Frontal cortex (tissue), 4 donors: ENCODE measurements around the gene IL1RL2. TPM values are rescaled to one million over a fixed set of nuclear protein-coding genes. Genes with fewer than 3 reads are reported as not detected.

ENCODE experiments used
- DNase-seq, 2 donors: peaks; one replicate each; pipeline ENCODE4 v3.0.0; 2012; ENCODE audit warnings: low spot score in 2 of 2
- FAIRE-seq: peaks from 2 replicates; lab custom pipeline; 2012; peaks lifted over from hg19 to GRCh38; lab: Jason Lieb, UNC
- total RNA-seq: library from RNA; depleted of rRNA; stranded (reverse); fragments of >200 nt; gene quantifications from one replicate; pipeline ENCODE4 v1.2.3, GENCODE V29; 2014
- donor health status: control.
- donor health status: control.
- donor health status: control.

IL1RL2 gene
- total RNA-seq, 1 donor from 2014 or later, result 0.82 TPM

GRCh38 chr2:102155703-102156515 lies 30.9 kb upstream of the IL1RL2 start:
- DNase-seq, result no peak
- FAIRE-seq, result no peak

GRCh38 chr2:102158011-102158755 lies 28.6 kb upstream of the IL1RL2 start:
- DNase-seq (no peak), FAIRE-seq (no peak)

GRCh38 chr2:102159295-102159694 lies 27.5 kb upstream of the IL1RL2 start:
- no peak for DNase-seq
- FAIRE-seq, result no peak

- DNase-seq (no peak), FAIRE-seq (no peak)
Observed at GRCh38 chr2:102166189-102166845, 20.5 kb upstream of the IL1RL2 start.

- DNase-seq (no peak), FAIRE-seq (no peak)
Observed at GRCh38 chr2:102168026-102168771, 18.6 kb upstream of the IL1RL2 start.

GRCh38 chr2:102171946-102172345 lies 14.9 kb upstream of the IL1RL2 start:
- FAIRE-seq (no peak), DNase-seq (no peak)

- FAIRE-seq, result no peak
- DNase-seq, result no peak
Observed at GRCh38 chr2:102172745-102173144, 14.1 kb upstream of the IL1RL2 start.

GRCh38 chr2:102176172-102176571 lies 10.7 kb upstream of the IL1RL2 start:
- FAIRE-seq, result no peak
- no peak for DNase-seq

- no peak for FAIRE-seq
- DNase-seq, result no peak
Observed at GRCh38 chr2:102177814-102178478, 8.9 kb upstream of the IL1RL2 start.

- DNase-seq (no peak), FAIRE-seq (no peak)
Observed at GRCh38 chr2:102179061-102179460, 7.8 kb upstream of the IL1RL2 start.

GRCh38 chr2:102179788-102180686 lies 6.8 kb upstream of the IL1RL2 start:
- no peak for FAIRE-seq
- no peak for DNase-seq

- FAIRE-seq, result no peak
- no peak for DNase-seq
Observed at GRCh38 chr2:102180687-102180999, 6.2 kb upstream of the IL1RL2 start.

GRCh38 chr2:102181376-102181775 lies 5.4 kb upstream of the IL1RL2 start:
- FAIRE-seq (no peak), DNase-seq (no peak)

GRCh38 chr2:102181919-102182635 lies 4.7 kb upstream of the IL1RL2 start:
- FAIRE-seq, result no peak
- no peak for DNase-seq

- FAIRE-seq (no peak), DNase-seq (no peak)
Observed at GRCh38 chr2:102184018-102184417, 2.8 kb upstream of the IL1RL2 start.

GRCh38 chr2:102184568-102184967 lies 2.3 kb upstream of the IL1RL2 start:
- no peak for FAIRE-seq
- DNase-seq, result no peak

- FAIRE-seq (no peak), DNase-seq (no peak)
Observed at GRCh38 chr2:102185347-102185746, 1.5 kb upstream of the IL1RL2 start.

GRCh38 chr2:102187496-102188150 lies 800 bp downstream of the IL1RL2 start:
- FAIRE-seq (no peak), DNase-seq (peak; percentile 31 to 49)
